Endodermal cell (in vitro differentiated cells): Measurements from ENCODE around the gene NUP188. TPM values are rescaled to one million over a fixed set of nuclear protein-coding genes. Genes with fewer than 3 reads are reported as not detected.

ENCODE experiments used
- DNase-seq: peaks from one replicate; pipeline ENCODE4 v3.0.0-alpha.2; 2017
- H3K27ac ChIP-seq: 2 replicates; pipeline ENCODE4 v1.5.1; 2013; ENCODE audit warnings: mild to moderate bottlenecking, low read depth, low read length, moderate library complexity
- H3K27me3 ChIP-seq: 2 replicates; pipeline ENCODE4 v1.6.1; 2013; ENCODE audit warnings: mild to moderate bottlenecking, low read length, moderate library complexity; ENCODE audit not compliant: insufficient read depth, control insufficient read depth, poor library complexity, severe bottlenecking
- H3K36me3 ChIP-seq: 2 replicates; pipeline ENCODE4 v1.7.0; 2013; ENCODE audit warnings: mild to moderate bottlenecking, low read length, moderate library complexity; ENCODE audit not compliant: control insufficient read depth, insufficient read depth
- H3K4me1 ChIP-seq: one replicate; pipeline ENCODE4 v1.7.0; 2013; ENCODE audit warnings: low read length; ENCODE audit not compliant: control insufficient read depth, insufficient read depth
- H3K4me3 ChIP-seq: 2 replicates; pipeline ENCODE4 v1.5.1; 2013; ENCODE audit warnings: mild to moderate bottlenecking, low read length, moderate library complexity
- H3K9ac ChIP-seq: 2 replicates; pipeline ENCODE4 v1.6.1; 2013; ENCODE audit warnings: mild to moderate bottlenecking, low read length, moderate library complexity; ENCODE audit not compliant: poor library complexity, severe bottlenecking; ENCODE audit errors: extremely low read depth
- H3K9me3 ChIP-seq: 2 replicates; pipeline ENCODE4 v1.6.1; 2013; ENCODE audit warnings: mild to moderate bottlenecking, low read length, moderate library complexity; ENCODE audit not compliant: control insufficient read depth
- H3K27ac Mint-ChIP-seq: 2 replicates; pipeline ENCODE4 v1.8.0; 2020; ENCODE audit warnings: mixed read lengths
- H3K27me3 Mint-ChIP-seq: 2 replicates; pipeline ENCODE4 v1.8.0; 2021; ENCODE audit warnings: mild to moderate bottlenecking, mixed read lengths; ENCODE audit not compliant: insufficient read depth
- H3K36me3 Mint-ChIP-seq: 2 replicates; pipeline ENCODE4 v1.8.0; 2020; ENCODE audit warnings: low read depth, mixed read lengths
- H3K4me1 Mint-ChIP-seq: 2 replicates; pipeline ENCODE4 v1.8.0; 2020; ENCODE audit warnings: mixed read lengths
- H3K4me3 Mint-ChIP-seq: 2 replicates; pipeline ENCODE4 v1.8.0; 2020; ENCODE audit warnings: mild to moderate bottlenecking, moderate library complexity, mixed read lengths
- H3K9me3 Mint-ChIP-seq: 2 replicates; pipeline ENCODE4 v1.8.0; 2020; ENCODE audit warnings: mild to moderate bottlenecking, mixed read lengths
- CTCF ChIP-seq: fragments of 200-600 bp; sonication (generic); conservative IDR thresholded peaks from 2 replicates; pipeline ENCODE4 v1.5.0; 2021; ENCODE audit warnings: antibody characterized with exemption, mild to moderate bottlenecking
- WGBS, 2 experiments: methylation state at CpG; one replicate each; pipeline versions ENCODE4 v1.1.5 to v1.1.7; 2013; ENCODE audit warnings: missing lambda C conversion rate in 2 of 2, mixed read lengths in 1 of 2; ENCODE audit not compliant: insufficient coverage in 1 of 2, insufficient read length in 1 of 2; 5-methylcytosine and 5-hydroxymethylcytosine counted together
- total RNA-seq, 2 donors: library from RNA; stranded (reverse); fragmentation: NEBNext Ultra II Directional in 1 of 2; extraction: Animal tissue kit (Norgen Biotek cat#: 25700) in 1 of 2; gene quantifications; 2 replicates in 1 of 2; 3 replicates in 1 of 2; pipeline ENCODE4 v1.2.1, GENCODE V29; 2021

Gene NUP188
- total RNA-seq, 2 donors from 2014 or later, result 89.8 to 94.8 TPM

DNA sequence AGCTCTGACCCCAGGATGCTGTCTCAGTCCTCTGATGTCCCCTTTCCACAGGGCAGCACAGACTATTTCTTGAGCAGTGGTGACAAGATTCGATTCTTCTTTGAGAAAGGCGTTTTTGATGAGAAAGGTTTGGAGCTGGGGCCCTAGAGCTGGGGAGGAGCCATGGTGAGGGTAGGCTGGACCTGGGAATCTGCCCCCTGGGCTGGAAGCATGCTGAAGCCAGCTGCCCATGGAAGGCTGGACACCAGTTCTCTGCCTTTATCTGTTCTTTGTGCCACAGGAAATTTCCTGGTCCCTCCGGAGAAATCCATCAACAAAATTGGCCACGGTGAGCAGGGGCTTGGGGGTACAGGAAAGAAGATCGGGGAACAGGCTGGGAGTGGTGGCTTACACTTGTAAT is 13.8 kb upstream of the NUP188 start:
- TF ChIP-seq CTCF, result no peak
- no peaks in the 10 kb centered on the region for H3K27me3 Mint-ChIP-seq
- Histone ChIP-seq H3K9me3 (no peaks in the 10 kb centered on the region), H3K9ac (no peak overlapping the region), H3K4me3 (no peak overlapping the region), H3K27ac (no peak overlapping the region), H3K4me1 (no peaks in the 10 kb centered on the region), H3K27me3 (no peaks in the 10 kb centered on the region), H3K36me3 (no peaks in the 10 kb centered on the region)
- H3K4me3 Mint-ChIP-seq, result no peak overlapping the region
- no peaks in the 10 kb centered on the region for H3K9me3 Mint-ChIP-seq
- no peak overlapping the region for H3K27ac Mint-ChIP-seq
- 92 to 93% methylated on average over 3 to 5 of the region's 5 CpGs for WGBS, 2 experiments
- no peaks in the 10 kb centered on the region for H3K36me3 Mint-ChIP-seq
- no peak for DNase-seq
- H3K4me1 Mint-ChIP-seq, result no peaks in the 10 kb centered on the region

GRCh38 chr9:128936171-128936865 is 11.2 kb upstream of the NUP188 start:
- Histone ChIP-seq H3K27me3 (no peaks in the 10 kb centered on the region), H3K36me3 (no peaks in the 10 kb centered on the region), H3K4me1 (no peaks in the 10 kb centered on the region), H3K9me3 (no peaks in the 10 kb centered on the region), H3K27ac (no peak overlapping the region), H3K9ac (no peak overlapping the region), H3K4me3 (no peak overlapping the region)
- TF ChIP-seq CTCF, result no peak
- Mint-ChIP-seq H3K4me3 (no peak overlapping the region), H3K27me3 (no peaks in the 10 kb centered on the region), H3K27ac (no peak overlapping the region), H3K9me3 (no peaks in the 10 kb centered on the region), H3K4me1 (no peaks in the 10 kb centered on the region), H3K36me3 (no peaks in the 10 kb centered on the region)
- WGBS, 2 experiments, result 86 to 93% methylated on average over 8 to 11 of the region's 11 CpGs
- no peak for DNase-seq

- Mint-ChIP-seq H3K27ac (no peak overlapping the region), H3K36me3 (no peaks in the 10 kb centered on the region), H3K4me1 (no peaks in the 10 kb centered on the region), H3K9me3 (no peaks in the 10 kb centered on the region), H3K4me3 (no peak overlapping the region), H3K27me3 (no peaks in the 10 kb centered on the region)
- H3K4me3 ChIP-seq, result no peak overlapping the region
- H3K36me3 ChIP-seq, result no peaks in the 10 kb centered on the region
- no peaks in the 10 kb centered on the region for H3K4me1 ChIP-seq
- no peak for TF ChIP-seq CTCF
- H3K9me3 ChIP-seq, result no peaks in the 10 kb centered on the region
- DNase-seq, result no peak
- H3K9ac ChIP-seq, result no peak overlapping the region
- 94 to 95% methylated on average over 4 to 9 of the region's 9 CpGs for WGBS, 2 experiments
- no peak overlapping the region for H3K27ac ChIP-seq
- H3K27me3 ChIP-seq, result no peaks in the 10 kb centered on the region
These were observed 10.0 kb upstream of the NUP188 start for GRCh38 chr9:128937310-128938165.
